HG03520 (cell line): ENCODE measurements around the gene CERKL.

ENCODE experiments used
- ATAC-seq: cut with Tn5 transposase; IDR thresholded peaks from one replicate; pipeline ENCODE4 v1.9.1; 2021; ENCODE audit warnings: mild to moderate bottlenecking, moderate library complexity; ENCODE audit not compliant: unreplicated experiment

The CERKL gene

DNA sequence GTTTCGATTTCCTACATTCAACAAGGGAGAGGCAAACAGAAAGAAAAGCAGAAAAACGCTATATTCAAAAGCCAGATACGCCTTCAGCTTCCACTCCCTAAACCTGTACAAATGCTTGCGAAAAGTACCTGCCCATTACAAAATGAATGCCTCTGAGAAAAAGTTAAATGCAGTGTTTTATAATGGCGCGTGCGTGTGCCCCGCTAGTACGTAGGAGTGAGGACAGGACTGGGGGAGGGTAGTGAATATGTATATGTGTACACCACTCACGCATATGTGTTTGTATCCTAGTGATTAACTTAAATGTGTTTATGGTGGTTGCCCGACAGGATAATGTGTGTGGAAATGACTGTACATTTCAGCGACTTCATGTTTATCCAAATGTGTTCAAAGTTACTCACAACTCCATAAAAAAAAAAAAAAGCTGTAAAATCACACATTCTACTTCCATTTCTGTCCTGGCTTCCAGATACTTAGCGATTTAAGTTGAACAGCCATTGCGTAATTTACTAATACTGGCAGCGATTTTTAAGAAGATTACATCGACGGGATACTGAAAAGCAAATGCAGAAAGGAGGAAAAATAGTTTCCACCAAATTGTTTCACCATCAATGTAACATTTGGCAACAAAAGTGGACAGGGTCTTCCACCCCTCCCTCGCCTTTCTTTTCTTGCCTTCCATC is 22.1 kb upstream of the CERKL start:
- ATAC-seq: no peak

- no peak for ATAC-seq
Measured at GRCh38 chr2:181677912-181678586, 21.1 kb upstream of the CERKL start.

DNA sequence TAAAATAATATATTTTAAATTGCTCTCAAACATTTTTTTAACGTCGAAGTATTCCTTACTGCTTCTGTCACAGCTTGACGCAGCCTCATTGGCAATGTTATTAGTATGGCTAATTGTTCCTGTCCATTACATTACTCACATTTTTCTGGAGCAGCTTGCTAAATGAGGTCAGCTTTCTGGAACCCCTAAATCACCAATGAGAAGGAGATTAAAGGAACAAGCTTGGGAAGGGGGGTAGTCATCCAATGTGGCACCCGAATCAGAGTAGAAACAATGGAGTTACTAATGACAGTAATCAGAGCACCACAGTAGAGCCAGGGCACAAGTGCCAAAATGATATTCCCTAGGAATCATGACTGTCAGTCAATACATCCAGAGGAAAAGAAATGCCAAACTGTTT is 18.3 kb upstream of the CERKL start:
- no peak for ATAC-seq

GRCh38 chr2:181674461-181674860 is 17.6 kb upstream of the CERKL start:
- ATAC-seq: no peak

GRCh38 chr2:181673173-181673572 is 16.3 kb upstream of the CERKL start:
- ATAC-seq: no peak

- peak; percentile 74 for ATAC-seq
Measured at GRCh38 chr2:181672255-181673008, 15.5 kb upstream of the CERKL start.

DNA sequence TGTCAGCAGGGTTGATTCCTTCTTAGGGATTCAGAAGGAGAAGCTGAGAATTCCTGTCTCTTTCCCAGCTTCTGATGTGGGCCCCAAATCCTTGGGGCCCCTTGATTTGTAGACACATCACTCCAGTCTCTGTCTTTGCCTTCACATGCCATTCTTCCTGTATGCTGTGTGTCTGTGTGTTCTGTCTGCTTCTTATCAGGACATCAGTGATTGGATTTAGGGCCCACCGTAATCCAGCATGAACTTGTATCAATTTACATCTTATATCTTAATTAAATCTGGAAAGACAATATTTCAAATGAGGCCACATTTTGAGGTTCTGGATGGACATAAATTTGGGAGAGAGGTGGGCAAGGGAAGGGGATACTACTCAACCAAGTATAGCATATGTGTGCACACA is 13.7 kb upstream of the CERKL start:
- ATAC-seq: no peak

GRCh38 chr2:181667234-181667633 is 10.3 kb upstream of the CERKL start:
- no peak for ATAC-seq

GRCh38 chr2:181662287-181662686 is 5.4 kb upstream of the CERKL start:
- ATAC-seq: no peak

DNA sequence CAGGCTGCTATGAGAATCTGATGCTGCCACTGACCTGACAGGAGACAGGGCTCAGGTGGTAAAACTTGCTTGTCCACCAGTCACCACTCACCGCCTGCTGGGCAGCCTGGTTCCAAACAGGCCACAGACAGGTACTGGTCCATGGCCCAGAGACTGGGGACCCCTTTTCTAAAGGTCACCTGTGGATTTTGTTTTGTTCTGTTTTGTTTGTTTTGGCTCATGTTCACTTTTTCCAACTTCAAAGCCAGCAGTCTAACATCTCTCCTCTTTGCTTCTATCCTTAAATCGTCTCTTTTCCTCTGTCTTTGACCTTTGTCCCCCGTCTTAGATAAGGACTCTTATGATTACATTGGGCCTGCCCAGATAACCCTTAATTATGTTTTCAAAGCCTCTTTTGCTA is 3.3 kb upstream of the CERKL start:
- no peak for ATAC-seq

- ATAC-seq: no peak
Measured at GRCh38 chr2:181658444-181658843, 1.5 kb upstream of the CERKL start.

GRCh38 chr2:181657379-181657778 is 474 bp upstream of the CERKL start:
- no peak for ATAC-seq

DNA sequence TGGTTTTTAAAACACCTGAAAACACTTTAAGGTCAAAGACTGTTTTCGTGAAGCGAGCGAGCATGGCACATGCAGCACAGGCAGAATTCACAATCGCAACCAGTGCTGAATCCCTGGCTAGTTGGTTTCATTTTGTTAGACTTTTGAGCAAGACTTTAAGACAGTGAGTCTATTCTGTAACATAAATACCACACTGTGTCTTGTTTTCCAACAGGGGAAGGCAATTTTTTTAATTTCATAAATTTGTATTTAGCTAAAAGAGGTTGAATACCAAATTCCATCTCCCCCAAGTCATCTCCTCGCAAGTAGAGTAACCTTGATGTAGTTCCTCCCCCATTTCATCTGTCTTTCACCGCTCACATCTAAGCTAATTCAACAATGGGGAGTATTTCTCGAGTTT is 1.4 kb downstream of the CERKL start:
- no peak for ATAC-seq

GRCh38 chr2:181649436-181649979 is 7.4 kb downstream of the CERKL start:
- ATAC-seq: no peak

GRCh38 chr2:181648478-181649155 is 8.3 kb downstream of the CERKL start:
- no peak for ATAC-seq

- no peak for ATAC-seq
Measured at GRCh38 chr2:181646415-181646987, 10.4 kb downstream of the CERKL start.

GRCh38 chr2:181643151-181643550 is 13.8 kb downstream of the CERKL start:
- no peak for ATAC-seq

DNA sequence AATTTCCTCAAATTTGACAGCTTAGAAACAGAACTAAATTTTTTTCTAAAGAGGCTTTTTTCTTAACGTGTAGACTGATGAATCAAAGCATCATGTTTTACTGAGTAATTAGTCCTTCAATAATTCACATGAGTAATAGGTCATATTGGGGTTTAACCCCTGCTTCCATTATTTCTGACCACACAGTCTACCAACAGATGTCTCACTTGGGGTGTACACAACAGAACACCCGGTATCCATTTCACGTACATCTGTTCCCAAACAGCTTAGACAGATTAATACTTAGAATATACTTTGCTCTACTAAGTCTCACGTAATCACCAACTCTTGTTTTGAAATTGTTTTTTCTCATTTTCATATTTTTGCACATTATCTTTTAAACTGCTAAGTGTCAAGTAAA is 14.8 kb downstream of the CERKL start:
- ATAC-seq: no peak

DNA sequence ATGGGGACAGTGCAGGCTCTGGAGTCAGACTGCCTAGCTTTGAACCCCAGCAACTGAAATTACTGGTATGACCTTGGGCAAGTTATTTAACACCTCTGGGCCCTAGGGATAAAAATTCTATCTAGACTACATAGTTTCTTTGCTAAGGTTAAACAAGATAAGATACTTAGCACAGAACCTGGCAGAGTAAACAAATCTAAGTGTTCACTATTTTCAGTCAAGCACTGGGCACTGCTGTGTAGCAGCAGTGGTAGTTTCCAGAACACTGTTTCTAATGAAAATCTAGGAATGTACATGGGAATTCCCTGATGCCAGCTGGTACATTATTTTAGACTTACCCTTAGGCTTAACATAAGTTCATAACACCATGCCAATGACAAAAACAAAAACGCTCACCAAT is 17.2 kb downstream of the CERKL start:
- no peak for ATAC-seq

DNA sequence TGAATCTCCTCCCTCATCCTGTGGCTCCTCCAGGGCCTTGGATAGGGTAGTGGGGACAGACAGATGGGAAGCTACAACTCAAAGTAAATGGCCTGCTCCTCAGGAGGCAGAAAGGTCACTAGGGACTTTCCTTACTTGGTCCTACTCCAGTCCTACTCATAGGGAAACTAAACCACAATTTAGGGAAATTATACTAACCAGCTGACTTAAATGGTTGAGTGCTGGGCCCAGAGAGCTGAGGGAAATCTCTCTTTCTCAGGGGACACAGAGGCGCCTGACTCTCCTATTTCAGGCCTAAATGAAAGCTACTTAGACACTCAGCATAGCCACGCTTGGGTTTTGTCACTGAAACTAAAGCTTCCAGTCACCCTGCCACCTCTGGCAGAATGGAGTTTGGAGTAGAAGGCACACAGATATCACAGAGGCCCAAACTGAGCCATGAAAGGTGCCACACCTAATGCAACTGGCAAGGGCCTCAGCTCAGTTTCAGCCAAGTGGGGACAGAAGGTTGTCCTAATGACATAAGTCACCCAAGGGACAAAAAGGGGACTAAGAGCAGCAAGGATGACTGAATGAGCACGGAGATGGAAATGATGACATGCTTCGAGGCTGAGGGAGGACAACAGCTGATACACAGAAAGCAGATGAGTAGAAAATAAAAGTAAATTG is 24.0 kb downstream of the CERKL start:
- ATAC-seq: peak; percentile 86
